K562 (cell line): ENCODE data around the gene SMC3. TPM values are rescaled to one million over a fixed set of nuclear protein-coding genes. Genes with fewer than 3 reads are reported as not detected.
A peak's percentile ranks its signal among the peaks of the same experiment; 100 is the strongest.

ENCODE experiments used
- ATAC-seq: fragments of 200-7000 bp; cut with Tn5 transposase; 3 replicates; pipeline ENCODE4 v1.9.1; 2020; ENCODE audit warnings: moderate library complexity
- BruUV-seq: library from RNA; stranded (reverse); fragments of 400-500 nt; replicated peaks from 2 replicates; lab custom pipeline; 2021; lab: Mats Ljungman, UMichigan
- CTCF ChIA-PET: fragments of 300-600 bp; formaldehyde crosslinking; extraction: SDS; loops from one replicate; lab custom pipeline; 2021; ENCODE audit warnings: low intra/inter-chr PET ratio; lab: Yijun Ruan, JAX
- POLR2A ChIA-PET: fragments of 300-600, 350-650 bp; sonication (Branson Sonifier 250); formaldehyde crosslinking; extraction: SDS; loops from one replicate; lab custom pipeline; 2021; ENCODE audit warnings: antibody characterized with exemption, inconsistent platforms; lab: Yijun Ruan, JAX
- DNase-seq, 4 experiments: peaks; one replicate each; pipeline versions ENCODE4 v3.0.0 to v3.0.0-alpha.2; 2011 to 2018; ENCODE audit warnings: low spot score in 3 of 4, mixed read lengths in 3 of 4; ENCODE audit errors: extremely low read depth in 1 of 4
- FAIRE-seq: peaks from 2 replicates; lab custom pipeline; 2011; peaks lifted over from hg19 to GRCh38; lab: Jason Lieb, UNC
- H2AFZ ChIP-seq: 2 replicates; pipeline ENCODE4 v1.6.0; 2011; ENCODE audit warnings: low read depth, low read length, control low read depth, inconsistent platforms
- H3K27ac ChIP-seq: fragments of 200-600 bp; 3 replicates; pipeline ENCODE4 v1.8.0; 2011; ENCODE audit warnings: low read depth, mild to moderate bottlenecking, control low read depth, inconsistent platforms, low read length, moderate library complexity, mixed read lengths; ENCODE audit errors: extremely low read depth
- H3K27me3 ChIP-seq, 2 experiments: fragments of 300-600 bp in 1 of 2; 2 replicates in 1 of 2; 3 replicates in 1 of 2; pipeline versions ENCODE4 v1.6.0 to v1.8.0; 2011; ENCODE audit warnings: inconsistent platforms in 2 of 2, low read length in 2 of 2, mild to moderate bottlenecking in 1 of 2, mixed read lengths in 1 of 2, moderate library complexity in 1 of 2; ENCODE audit not compliant: control insufficient read depth in 2 of 2, insufficient read depth in 2 of 2
- H3K36me3 ChIP-seq: fragments of 300-600 bp; 3 replicates; pipeline ENCODE4 v1.8.0; 2011; ENCODE audit warnings: mild to moderate bottlenecking, low read length, inconsistent platforms; ENCODE audit not compliant: control insufficient read depth, insufficient read depth
- H3K4me1 ChIP-seq, 2 experiments: fragments of 200-600 bp in 1 of 2; replicated peaks in 1 of 2; 2 replicates in 1 of 2; 3 replicates in 1 of 2; pipeline versions ENCODE4 v1.5.1 to v1.8.0; 2011; ENCODE audit warnings: inconsistent platforms in 2 of 2, low read length in 2 of 2, mild to moderate bottlenecking in 1 of 2, mixed read lengths in 1 of 2, moderate library complexity in 1 of 2; ENCODE audit not compliant: control insufficient read depth in 2 of 2, insufficient read depth in 2 of 2
- H3K4me2 ChIP-seq: 2 replicates; pipeline ENCODE4 v1.6.1; 2011; ENCODE audit warnings: low read length, control low read depth, inconsistent platforms, mixed read lengths; ENCODE audit not compliant: insufficient read depth
- H3K4me3 ChIP-seq: fragments of 200-600 bp; sonication (generic), shearing (Covaris generic); 2 replicates; pipeline ENCODE4 v1.5.1; 2016; ENCODE audit warnings: control low read depth, inconsistent platforms
- H3K79me2 ChIP-seq: fragments of 200-600 bp; 3 replicates; pipeline ENCODE4 v1.8.0; 2011; ENCODE audit warnings: low read length, inconsistent platforms; ENCODE audit not compliant: control insufficient read depth, insufficient read depth
- H3K9ac ChIP-seq, 2 experiments: 2 replicates each; pipeline versions ENCODE4 v1.6.0 to v1.6.1; 2011; ENCODE audit warnings: low read depth in 2 of 2, low read length in 2 of 2, control low read depth in 1 of 2, inconsistent platforms in 1 of 2, mild to moderate bottlenecking in 1 of 2, mixed read lengths in 1 of 2; ENCODE audit not compliant: insufficient read depth in 1 of 2
- H3K9me1 ChIP-seq: one replicate; pipeline ENCODE4 v1.6.0; 2011; ENCODE audit warnings: inconsistent platforms, mild to moderate bottlenecking, low read length, moderate library complexity; ENCODE audit not compliant: control insufficient read depth, insufficient read depth
- H3K9me3 ChIP-seq: replicated peaks from 2 replicates; pipeline ENCODE4 v1.5.1; 2011; ENCODE audit warnings: low read depth, low read length, inconsistent platforms; ENCODE audit not compliant: control insufficient read depth, insufficient read depth
- H4K20me1 ChIP-seq: replicated peaks from 2 replicates; pipeline ENCODE4 v1.6.1; 2011; ENCODE audit warnings: low read length, inconsistent platforms, mixed read lengths; ENCODE audit not compliant: control insufficient read depth, insufficient read depth
- DMBX1 ChIP-seq: fragments of 250-450 bp; sonication (Bioruptor Pico); IDR thresholded peaks from 2 replicates; pipeline ENCODE4 v1.8.0; 2022; ENCODE audit warnings: inconsistent platforms, mild to moderate bottlenecking, moderate library complexity, borderline replicate concordance
- EP400 ChIP-seq: fragments of 450-650 bp; IDR thresholded peaks from 2 replicates; pipeline ENCODE4 v1.6.1; 2017; ENCODE audit warnings: antibody characterized with exemption, mild to moderate bottlenecking, moderate library complexity
- HDAC3 ChIP-seq: fragments of 450-650 bp; IDR thresholded peaks from 2 replicates; pipeline ENCODE4 v1.6.1; 2018; ENCODE audit warnings: borderline replicate concordance, mild to moderate bottlenecking, moderate library complexity; ENCODE audit not compliant: partially characterized antibody
- HDAC6 ChIP-seq: IDR thresholded peaks from 2 replicates; pipeline ENCODE4 v1.6.1; 2012; ENCODE audit warnings: low read depth, mild to moderate bottlenecking, control low read depth, inconsistent platforms, low read length, moderate library complexity
- ILF3 ChIP-seq: fragments of 450-650 bp; IDR thresholded peaks from 2 replicates; pipeline ENCODE4 v1.6.1; 2018; ENCODE audit warnings: antibody characterized with exemption, mild to moderate bottlenecking, moderate library complexity, borderline replicate concordance
- PML ChIP-seq: IDR thresholded peaks from 2 replicates; pipeline ENCODE4 v1.6.1; 2012; ENCODE audit warnings: low read length, inconsistent platforms
- POLR2AphosphoS2 ChIP-seq: IDR thresholded peaks from 2 replicates; pipeline ENCODE4 v1.6.1; 2012; ENCODE audit warnings: low read length, improper control_type of control experiment
- TBP ChIP-seq: optimal IDR thresholded peaks from 2 replicates; pipeline ENCODE3; 2011; ENCODE audit warnings: low read depth, low read length, improper control_type of control experiment
- ZC3H4 ChIP-seq: sonication (generic); formaldehyde crosslinking; IDR thresholded peaks from 2 replicates; pipeline ENCODE4 v1.9.0; 2021; ENCODE audit warnings: missing genetic modification reagents, borderline replicate concordance
- ZFP1 ChIP-seq: fragments of 450-650 bp; formaldehyde crosslinking; IDR thresholded peaks from 2 replicates; pipeline ENCODE4 v1.4.0; 2020; ENCODE audit warnings: mild to moderate bottlenecking, mixed read lengths
- ZNF263 ChIP-seq: sonication (generic); formaldehyde crosslinking; IDR thresholded peaks from 2 replicates; pipeline ENCODE4 v1.8.0; 2022; ENCODE audit warnings: mild to moderate bottlenecking, missing genetic modification reagents, borderline replicate concordance
- ZNF444 ChIP-seq: fragments of 250-450 bp; sonication (Bioruptor Pico); IDR thresholded peaks from 2 replicates; pipeline ENCODE4 v1.4.0; 2020; ENCODE audit warnings: mild to moderate bottlenecking, moderate library complexity
- ZNF785 ChIP-seq: fragments of 250-450 bp; sonication (Bioruptor Pico); IDR thresholded peaks from 2 replicates; pipeline ENCODE4 v1.4.0; 2020; ENCODE audit warnings: mild to moderate bottlenecking
- WGBS: fragments of 100-300 bp; shearing (Covaris generic); methylation state at CpG from one replicate; pipeline ENCODE4 v1.1.6; 2016; ENCODE audit warnings: low coverage, mixed read lengths; ENCODE audit not compliant: insufficient coverage; ENCODE audit errors: missing lambda C conversion rate; 5-methylcytosine and 5-hydroxymethylcytosine counted together
- in situ Hi-C: fragments of 300-500 bp; cut with MboI; formaldehyde crosslinking; loops from 4 replicates; pipeline ENCODE4 v1.15.0; 2018; ENCODE audit warnings: inconsistent platforms, mixed read lengths
- intact Hi-C: fragments of 100-400 bp; cut with micrococcal nuclease; formaldehyde crosslinking; loops from 2 replicates; pipeline ENCODE4 v1.14.2; 2022
- polyA plus RNA-seq, 8 experiments: library from polyadenylated mRNA; depleted of rRNA in 4 of 8; stranded (reverse) in 5 of 8; unstranded in 3 of 8; fragments of >200 nt; fragmentation: Nextera tagmentation in 2 of 8; fragmentation: Illumina TruSeq in 1 of 8; extraction: Ambion mirVana in 2 of 8; extraction: Trizol in 1 of 8; gene quantifications; 2 replicates each; pipeline versions ENCODE4 v1.2.1 to v1.2.3, GENCODE V29; 2011 to 2014; ENCODE audit warnings: inconsistent platforms in 1 of 8, missing spikeins in 1 of 8
- total RNA-seq, 7 experiments: library from RNA; depleted of rRNA in 6 of 7; stranded (reverse); fragments of >200 nt in 6 of 7; fragmentation: Illumina TruSeq in 2 of 7; extraction: Trizol in 2 of 7; gene quantifications; 2 replicates each; pipeline versions ENCODE4 v1.2.1 to v1.2.3, GENCODE V29; 2011 to 2021; ENCODE audit warnings: low replicate concordance in 1 of 7
- TF ChIP-seq, protein P1 (sequence below), 3 experiments: IDR thresholded peaks in 2 of 3; conservative IDR thresholded peaks in 1 of 3; 2 replicates each; pipeline ENCODE4 v1.5.1; 2011 to 2012; ENCODE audit warnings: low read length in 3 of 3, mild to moderate bottlenecking in 3 of 3, control low read depth in 2 of 3, improper control_type of control experiment in 1 of 3, inconsistent platforms in 1 of 3, low read depth in 1 of 3, mixed read lengths in 1 of 3, moderate library complexity in 1 of 3; ENCODE audit not compliant: insufficient read depth in 2 of 3
- TF ChIP-seq, protein P2 (sequence below): fragments of 450-650 bp; formaldehyde crosslinking; IDR thresholded peaks from 2 replicates; pipeline ENCODE4 v1.4.0; 2020; ENCODE audit warnings: mild to moderate bottlenecking, mixed read lengths
- TF ChIP-seq, protein P3 (sequence below): fragments of 250-450 bp; sonication (Bioruptor Pico); IDR thresholded peaks from 2 replicates; pipeline ENCODE4 v1.8.0; 2022; ENCODE audit warnings: inconsistent platforms, mild to moderate bottlenecking, moderate library complexity, borderline replicate concordance

The SMC3 gene
- total and polyA plus RNA-seq, 9 of the 15 experiments (the other 6 are each of a cell fraction or from before 2014, with no cell fraction given): 21.3 to 62.6 (median 39.3) TPM

DNA sequence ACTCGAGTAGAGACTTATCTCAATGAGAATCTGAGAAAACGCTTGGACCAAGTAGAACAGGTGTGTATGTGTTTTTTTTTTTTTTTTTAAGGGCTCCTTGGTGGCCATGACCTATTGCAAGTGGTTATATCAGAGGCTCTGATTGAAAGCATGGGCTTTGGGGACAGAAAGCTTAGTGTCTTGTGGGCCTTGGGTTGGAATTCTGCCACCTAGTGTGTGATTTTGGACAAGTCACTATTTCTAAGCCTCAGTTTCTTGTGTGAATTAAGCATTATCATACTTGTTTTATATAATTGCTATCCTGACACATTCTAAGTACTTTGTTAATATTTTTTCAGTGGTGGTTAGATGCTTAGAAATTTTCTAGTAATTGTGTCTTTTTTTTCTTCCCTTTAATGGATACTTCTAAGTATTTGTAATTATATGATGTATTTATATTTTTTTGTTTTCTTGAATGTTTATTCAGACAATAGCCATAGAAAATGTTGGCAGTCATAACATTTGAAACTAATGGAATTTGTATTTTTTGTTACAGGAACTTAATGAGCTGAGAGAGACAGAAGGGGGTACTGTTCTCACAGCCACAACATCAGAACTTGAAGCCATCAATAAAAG, 33.1 kb downstream of the SMC3 start (continued):
- TF ChIP-seq, protein P1, sequence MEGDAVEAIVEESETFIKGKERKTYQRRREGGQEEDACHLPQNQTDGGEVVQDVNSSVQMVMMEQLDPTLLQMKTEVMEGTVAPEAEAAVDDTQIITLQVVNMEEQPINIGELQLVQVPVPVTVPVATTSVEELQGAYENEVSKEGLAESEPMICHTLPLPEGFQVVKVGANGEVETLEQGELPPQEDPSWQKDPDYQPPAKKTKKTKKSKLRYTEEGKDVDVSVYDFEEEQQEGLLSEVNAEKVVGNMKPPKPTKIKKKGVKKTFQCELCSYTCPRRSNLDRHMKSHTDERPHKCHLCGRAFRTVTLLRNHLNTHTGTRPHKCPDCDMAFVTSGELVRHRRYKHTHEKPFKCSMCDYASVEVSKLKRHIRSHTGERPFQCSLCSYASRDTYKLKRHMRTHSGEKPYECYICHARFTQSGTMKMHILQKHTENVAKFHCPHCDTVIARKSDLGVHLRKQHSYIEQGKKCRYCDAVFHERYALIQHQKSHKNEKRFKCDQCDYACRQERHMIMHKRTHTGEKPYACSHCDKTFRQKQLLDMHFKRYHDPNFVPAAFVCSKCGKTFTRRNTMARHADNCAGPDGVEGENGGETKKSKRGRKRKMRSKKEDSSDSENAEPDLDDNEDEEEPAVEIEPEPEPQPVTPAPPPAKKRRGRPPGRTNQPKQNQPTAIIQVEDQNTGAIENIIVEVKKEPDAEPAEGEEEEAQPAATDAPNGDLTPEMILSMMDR (IDR thresholded peaks at IDR 0.05 in 2 of 3, conservative IDR thresholded peaks at IDR 0.05 in 1 of 3; ENCODE audit: insufficient read depth in 2 of 3, low read depth in 1 of 3, low read length in 3 of 3): peak; percentile 45 to 52 (median 48); a peak in 5 of 6 replicates
- TF ChIP-seq, protein P2, sequence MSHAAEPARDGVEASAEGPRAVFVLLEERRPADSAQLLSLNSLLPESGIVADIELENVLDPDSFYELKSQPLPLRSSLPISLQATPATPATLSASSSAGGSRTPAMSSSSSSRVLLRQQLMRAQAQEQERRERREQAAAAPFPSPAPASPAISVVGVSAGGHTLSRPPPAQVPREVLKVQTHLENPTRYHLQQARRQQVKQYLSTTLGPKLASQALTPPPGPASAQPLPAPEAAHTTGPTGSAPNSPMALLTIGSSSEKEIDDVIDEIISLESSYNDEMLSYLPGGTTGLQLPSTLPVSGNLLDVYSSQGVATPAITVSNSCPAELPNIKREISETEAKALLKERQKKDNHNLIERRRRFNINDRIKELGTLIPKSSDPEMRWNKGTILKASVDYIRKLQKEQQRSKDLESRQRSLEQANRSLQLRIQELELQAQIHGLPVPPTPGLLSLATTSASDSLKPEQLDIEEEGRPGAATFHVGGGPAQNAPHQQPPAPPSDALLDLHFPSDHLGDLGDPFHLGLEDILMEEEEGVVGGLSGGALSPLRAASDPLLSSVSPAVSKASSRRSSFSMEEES: no peak

DNA sequence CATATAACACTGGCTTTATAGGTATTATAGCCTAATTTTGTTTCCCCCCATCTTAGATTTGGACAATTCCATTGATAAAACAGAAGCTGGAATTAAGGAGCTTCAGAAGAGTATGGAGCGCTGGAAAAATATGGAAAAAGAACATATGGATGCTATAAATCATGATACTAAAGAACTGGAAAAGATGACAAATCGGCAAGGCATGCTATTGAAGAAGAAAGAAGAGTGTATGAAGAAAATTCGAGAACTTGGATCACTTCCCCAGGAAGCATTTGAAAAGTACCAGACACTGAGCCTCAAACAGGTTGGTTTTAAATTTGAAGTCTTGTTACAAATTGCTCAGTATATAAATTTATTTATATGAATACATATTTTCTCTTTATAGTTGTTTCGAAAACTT, 34.1 kb downstream of the SMC3 start:
- no peak overlapping the region for H3K4me2 ChIP-seq
- in situ Hi-C loops: loop anchor here (25.0 kb wide), 1 partner anchor 286 kb away; no protein-coding TSS in a partner anchor
- FAIRE-seq (no peak), ATAC-seq (no peak), DNase-seq (no peak)
- no TSS peak for BruUV-seq
- no peak overlapping the region for H3K4me3 ChIP-seq
- intact Hi-C loops: loop anchor here (2.0 kb wide), 1 partner anchor 291 kb away; no protein-coding TSS in a partner anchor
- no peak overlapping the region for H3K9ac ChIP-seq
- H2AFZ ChIP-seq: no peak overlapping the region
- H4K20me1 ChIP-seq: no peaks in the 10 kb centered on the region
- ChIA-PET POLR2A (no interaction called here), CTCF (no interaction called here)
- H3K36me3 ChIP-seq: peaks cover 87% of the 10 kb centered on the region
- WGBS: 93% methylated on average over 3 of the region's 4 CpGs
- H3K27ac ChIP-seq: no peak overlapping the region
- H3K27me3 ChIP-seq: no peaks in the 10 kb centered on the region
- H3K9me1 ChIP-seq: no peaks in the 10 kb centered on the region
- no peaks in the 10 kb centered on the region for H3K4me1 ChIP-seq
- no peaks in the 10 kb centered on the region for H3K9me3 ChIP-seq
- H3K79me2 ChIP-seq: no peaks in the 10 kb centered on the region
- TF ChIP-seq TBP (no peak), EP400 (no peak), HDAC3 (no peak), ZNF444 (no peak), DMBX1 (no peak), ZC3H4 (no peak), ZNF785 (no peak), ILF3 (no peak), HDAC6 (no peak), PML (no peak), POLR2AphosphoS2 (no peak), ZFP1 (CRISPR knock-in tag) (no peak), ZNF263 (no peak)
- TF ChIP-seq, protein P3, sequence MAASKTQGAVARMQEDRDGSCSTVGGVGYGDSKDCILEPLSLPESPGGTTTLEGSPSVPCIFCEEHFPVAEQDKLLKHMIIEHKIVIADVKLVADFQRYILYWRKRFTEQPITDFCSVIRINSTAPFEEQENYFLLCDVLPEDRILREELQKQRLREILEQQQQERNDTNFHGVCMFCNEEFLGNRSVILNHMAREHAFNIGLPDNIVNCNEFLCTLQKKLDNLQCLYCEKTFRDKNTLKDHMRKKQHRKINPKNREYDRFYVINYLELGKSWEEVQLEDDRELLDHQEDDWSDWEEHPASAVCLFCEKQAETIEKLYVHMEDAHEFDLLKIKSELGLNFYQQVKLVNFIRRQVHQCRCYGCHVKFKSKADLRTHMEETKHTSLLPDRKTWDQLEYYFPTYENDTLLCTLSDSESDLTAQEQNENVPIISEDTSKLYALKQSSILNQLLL (CRISPR knock-in tag): no peak
